ENCODE measurements around the gene MAPT. TPM values are rescaled to one million over a fixed set of nuclear protein-coding genes. Genes with fewer than 3 reads are reported as not detected.
"Not testable (repeated sequence)": the region's sequence is repeated elsewhere in the genome, so short reads cannot be mapped to it uniquely, and the experiment has no call there.

MAPT gene
- total and polyA plus RNA-seq, 2 of the 4 experiments (the other 2 are of a cell fraction), result 0.18 to 0.19 TPM

DNA sequence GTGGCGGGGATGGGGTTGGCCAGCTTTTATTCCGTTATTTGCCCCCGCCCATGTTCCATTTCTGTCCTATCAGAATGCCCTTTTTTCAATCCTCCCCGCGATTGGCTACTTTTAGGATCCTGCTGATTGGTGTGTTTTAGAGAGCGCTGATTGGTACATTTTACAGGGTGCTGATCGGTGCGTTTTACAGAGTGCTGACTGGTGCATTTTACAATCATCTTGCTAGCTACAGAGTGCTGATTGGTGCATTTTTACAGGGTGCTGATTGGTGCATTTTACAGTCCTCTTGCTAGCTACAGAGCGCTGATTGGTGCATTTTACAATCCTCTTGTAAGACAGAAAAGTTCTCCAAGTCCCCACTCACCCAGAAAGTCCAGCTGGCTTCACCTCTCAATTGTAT, 32.2 kb upstream of the MAPT start:
- not testable (repeated sequence) for H2BK5ac ChIP-seq (ENCODE audit: low read depth, low read length, poor library complexity, severe bottlenecking)

More for the DNA sequence above, 32.2 kb upstream of the MAPT start:
- H3K9ac ChIP-seq (ENCODE audit: low read depth, low read length); H3K4me2 ChIP-seq (ENCODE audit: low read depth, low read length); H4K20me1 ChIP-seq (ENCODE audit: insufficient read depth, low read length); H3K9me1 ChIP-seq (ENCODE audit: insufficient read depth, low read length); H3K27ac ChIP-seq (ENCODE audit: insufficient read depth, low read length); H2AK5ac ChIP-seq (ENCODE audit: low read depth, low read length); POLR2A ChIA-PET (ENCODE audit: unreplicated experiment); H3K14ac ChIP-seq (replicated peaks; ENCODE audit: low read depth, low read length); H2BK20ac ChIP-seq (ENCODE audit: low read depth, low read length); H3K9me3 ChIP-seq (ENCODE audit: control insufficient read depth, insufficient read depth, low read length); DNase-seq; in situ Hi-C loops (cut with MboI; ENCODE audit: low sequenced_read_pairs); H4K8ac ChIP-seq (ENCODE audit: low read depth in 2 of 2, low read length in 2 of 2); H3K36me3 ChIP-seq (ENCODE audit: control insufficient read depth, insufficient read depth, low read length); H2AFZ ChIP-seq (replicated peaks; ENCODE audit: low read length, poor library complexity); H3K79me1 ChIP-seq (ENCODE audit: low read depth in 1 of 2, low read length in 2 of 2); intact Hi-C loops (cut with micrococcal nuclease); H3K4me1 ChIP-seq (ENCODE audit: control insufficient read depth, insufficient read depth, low read length); H3K4ac ChIP-seq (ENCODE audit: low read depth, low read length); BruUV-seq (replicated peaks); H3K56ac ChIP-seq (ENCODE audit: extremely low read depth, insufficient read depth, low read length); H4K5ac ChIP-seq (ENCODE audit: low read depth, low read length); H4K91ac ChIP-seq (ENCODE audit: insufficient read depth, low read depth, low read length); H3K4me3 ChIP-seq (ENCODE audit: insufficient read depth, low read depth, low read length); H2AK9ac ChIP-seq (replicated peaks; ENCODE audit: low read depth, low read length, poor library complexity); H2BK15ac ChIP-seq (ENCODE audit: low read depth, low read length); ATAC-seq (ENCODE audit: low read depth); H3K18ac ChIP-seq (ENCODE audit: low read depth, low read length); H2BK120ac ChIP-seq (ENCODE audit: low read depth, low read length); H3K23ac ChIP-seq (ENCODE audit: low read depth, low read length): not testable (repeated sequence)
- H3K27me3 ChIP-seq (ENCODE audit: control insufficient read depth, insufficient read depth, low read length), result peaks cover 12% of the 10 kb centered on the region
- WGBS, 2 experiments (ENCODE audit: extremely low coverage in 2 of 2, insufficient read length in 1 of 2), result no CpG with 5 or more reads among the region's 9 CpGs
- peak; percentile 73 for TF ChIP-seq MAFK (IDR thresholded peaks at IDR 0.05; ENCODE audit: low read depth, low read length)
- CTCF ChIA-PET, result interaction anchor here (0.6 kb wide), 1 partner anchor 30 kb away, joined by 3 read pairs; no protein-coding TSS in a partner anchor
- dilution Hi-C loops (cut with HindIII; ENCODE audit: low sequenced_read_pairs, unreplicated experiment), result loop anchor here (25.0 kb wide), 1 partner anchor 225 kb away; no protein-coding TSS in a partner anchor

Measured in IMR-90 (cell line).